OCI-LY7 (cell line): ENCODE results near the gene SEC31B. TPM values are rescaled to one million over a fixed set of nuclear protein-coding genes. Genes with fewer than 3 reads are reported as not detected.

ENCODE experiments used
- BruUV-seq: library from RNA; stranded (reverse); fragments of 400-500 nt; replicated peaks from 2 replicates; lab custom pipeline; 2021; lab: Mats Ljungman, UMichigan
- CTCF ChIA-PET: fragments of 300-600 bp; sonication (Branson Sonifier 250); formaldehyde crosslinking; loops from one replicate; lab custom pipeline; 2022; ENCODE audit warnings: antibody characterized with exemption; ENCODE audit not compliant: unreplicated experiment; lab: Charles Lee
- POLR2A ChIA-PET: fragments of 300-600 bp; sonication (Branson Sonifier 250); formaldehyde crosslinking; loops from one replicate; lab custom pipeline; 2022; ENCODE audit warnings: antibody characterized with exemption; lab: Charles Lee
- DNase-seq: peaks from one replicate; pipeline ENCODE4 v3.0.0-alpha.2; 2015; ENCODE audit warnings: low spot score
- H2AFZ ChIP-seq: fragments of 200-600 bp; sonication (generic), shearing (Covaris generic); 2 replicates; pipeline ENCODE4 v1.6.1; 2014; ENCODE audit warnings: mild to moderate bottlenecking, antibody characterized with exemption, low read length, moderate library complexity
- H3K27ac ChIP-seq: fragments of 200-600 bp; sonication (generic); 2 replicates; pipeline ENCODE4 v1.5.1; 2014; ENCODE audit warnings: mixed run types, low read depth, mild to moderate bottlenecking, moderate library complexity, low read length, inconsistent platforms; ENCODE audit not compliant: poor library complexity, severe bottlenecking
- H3K36me3 ChIP-seq: fragments of 200-600 bp; sonication (generic); 2 replicates; pipeline ENCODE4 v1.6.1; 2014; ENCODE audit warnings: mild to moderate bottlenecking, antibody characterized with exemption, low read length, moderate library complexity, mixed read lengths; ENCODE audit not compliant: insufficient read depth
- H3K4me1 ChIP-seq: fragments of 200-600 bp; sonication (generic); 2 replicates; pipeline ENCODE4 v1.5.1; 2014; ENCODE audit warnings: mild to moderate bottlenecking, low read length; ENCODE audit not compliant: insufficient read depth, poor library complexity, severe bottlenecking
- H3K4me2 ChIP-seq: fragments of 200-600 bp; sonication (generic); 2 replicates; pipeline ENCODE4 v1.6.1; 2014; ENCODE audit warnings: mild to moderate bottlenecking, low read length
- H3K4me3 ChIP-seq: fragments of 200-600 bp; sonication (generic); 2 replicates; pipeline ENCODE4 v1.5.1; 2014; ENCODE audit warnings: mild to moderate bottlenecking, low read depth, low read length; ENCODE audit not compliant: poor library complexity, severe bottlenecking
- H3K79me2 ChIP-seq: fragments of 200-600 bp; sonication (generic); 2 replicates; pipeline ENCODE4 v1.6.1; 2016; ENCODE audit warnings: low read depth, mild to moderate bottlenecking, low read length, moderate library complexity, mixed read lengths; ENCODE audit not compliant: insufficient read depth
- H3K9me2 ChIP-seq: fragments of 200-600 bp; sonication (generic); 2 replicates; pipeline ENCODE4 v1.6.1; 2016; ENCODE audit warnings: mild to moderate bottlenecking, low read length, mixed read lengths; ENCODE audit not compliant: insufficient read depth
- H3K9me3 ChIP-seq: fragments of 200-600 bp; sonication (generic); 2 replicates; pipeline ENCODE4 v1.6.1; 2014; ENCODE audit warnings: mild to moderate bottlenecking, mixed run types, low read length, mixed read lengths
- H4K20me1 ChIP-seq: fragments of 200-600 bp; sonication (generic); 2 replicates; pipeline ENCODE4 v1.6.1; 2014; ENCODE audit warnings: mild to moderate bottlenecking, antibody characterized with exemption, low read length, moderate library complexity, mixed read lengths; ENCODE audit not compliant: insufficient read depth
- CTCF ChIP-seq: fragments of 200-600 bp; sonication (generic); conservative IDR thresholded peaks from 2 replicates; pipeline ENCODE4 v1.5.1; 2014; ENCODE audit warnings: mild to moderate bottlenecking, antibody characterized with exemption, low read length, moderate library complexity, mixed read lengths
- EZH2phosphoT487 ChIP-seq: fragments of 200-600 bp; sonication (generic); IDR thresholded peaks from 2 replicates; pipeline ENCODE4 v1.6.1; 2018; ENCODE audit warnings: low read depth, borderline replicate concordance, mild to moderate bottlenecking, mixed run types, antibody characterized with exemption, low read length, moderate library complexity, mixed read lengths
- intact Hi-C: fragments of 100-400 bp; cut with micrococcal nuclease; formaldehyde crosslinking; loops from one replicate; pipeline ENCODE4 v1.10.0; 2022; ENCODE audit not compliant: unreplicated experiment
- total RNA-seq, 2 experiments: library from RNA; depleted of rRNA in 1 of 2; stranded (reverse); fragments of >200 nt in 1 of 2; shearing (Covaris generic) in 1 of 2; gene quantifications; 2 replicates each; pipeline ENCODE4 v1.2.3, GENCODE V29; 2014 to 2022

The SEC31B gene
- total RNA-seq, 2 experiments from 2014 or later: 12.5 to 26.0 TPM

- Histone ChIP-seq H3K79me2 (no peaks in the 10 kb centered on the region), H3K9me2 (no peaks in the 10 kb centered on the region), H3K27ac (no peak overlapping the region), H3K4me3 (no peak overlapping the region), H3K4me1 (no peaks in the 10 kb centered on the region), H4K20me1 (no peaks in the 10 kb centered on the region), H2AFZ (no peak overlapping the region), H3K9me3 (no peaks in the 10 kb centered on the region), H3K4me2 (no peak overlapping the region), H3K36me3 (no peaks in the 10 kb centered on the region)
- no TSS peak for BruUV-seq
- intact Hi-C loops: no loop called here
- no peak for DNase-seq
- POLR2A ChIA-PET: interaction anchor here (0.5 to 0.6 kb wide), 2 partner anchors 575 to 1312 kb away, joined by 5 read pairs; no protein-coding TSS in a partner anchor
- CTCF ChIA-PET: no interaction called here
- no peak for TF ChIP-seq CTCF
- TF ChIP-seq EZH2phosphoT487: no peak
Measured at GRCh38 chr10:100438674-100439315, 80.9 kb downstream of the SEC31B start.

Other genes starting within 250 kb of the SEC31B start
- gene BLOC1S2, start 233.2 kb downstream of the SEC31B start, total RNA-seq (2014; rRNA removed; shearing (Covaris generic)): 39.7 and 48.7 TPM in 2 replicates
- 45.3 and 54.8 TPM in 2 replicates for gene BLOC1S2, start 233.2 kb downstream of the SEC31B start, total RNA-seq (2022)
- not detected in 2 replicates for gene PKD2L1, start 189.6 kb downstream of the SEC31B start, total RNA-seq (2014; rRNA removed; shearing (Covaris generic))
- 0.76 TPM in 1 of 2 replicates, not detected in the other for gene PKD2L1, start 189.6 kb downstream of the SEC31B start, total RNA-seq (2022)
- 66.1 and 76.8 TPM in 2 replicates for gene SCD, start 172.6 kb downstream of the SEC31B start, total RNA-seq (2014; rRNA removed; shearing (Covaris generic))
- 291 and 327 TPM in 2 replicates for gene SCD, start 172.6 kb downstream of the SEC31B start, total RNA-seq (2022)
- not detected in 2 replicates for gene WNT8B, start 56.9 kb downstream of the SEC31B start, total RNA-seq (2014; rRNA removed; shearing (Covaris generic))
- gene WNT8B, start 56.9 kb downstream of the SEC31B start, total RNA-seq (2022): not detected in 2 replicates
- gene NDUFB8, start 10.0 kb upstream of the SEC31B start, total RNA-seq (2014; rRNA removed; shearing (Covaris generic)): 288 and 374 TPM in 2 replicates
- gene NDUFB8, start 10.0 kb upstream of the SEC31B start, total RNA-seq (2022): 209 TPM in 2 replicates
- gene HIF1AN, start 16.1 kb upstream of the SEC31B start, total RNA-seq (2014; rRNA removed; shearing (Covaris generic)): 9.1 and 10.6 TPM in 2 replicates
- 44.6 and 46.2 TPM in 2 replicates for gene HIF1AN, start 16.1 kb upstream of the SEC31B start, total RNA-seq (2022)
- gene PAX2, start 225.7 kb upstream of the SEC31B start, total RNA-seq (2014; rRNA removed; shearing (Covaris generic)): not detected in 2 replicates
- not detected in 2 replicates for gene PAX2, start 225.7 kb upstream of the SEC31B start, total RNA-seq (2022)